GM20431 (cell line): Measurements from ENCODE around the gene ADCYAP1R1.

Experiments used
- in situ Hi-C: fragments of 300-500 bp; cut with MseI, MboI; formaldehyde crosslinking; loops from one replicate; pipeline ENCODE4 v1.15.0; 2020; ENCODE audit warnings: low sequenced_read_pairs; ENCODE audit not compliant: unreplicated experiment

ADCYAP1R1 gene

DNA sequence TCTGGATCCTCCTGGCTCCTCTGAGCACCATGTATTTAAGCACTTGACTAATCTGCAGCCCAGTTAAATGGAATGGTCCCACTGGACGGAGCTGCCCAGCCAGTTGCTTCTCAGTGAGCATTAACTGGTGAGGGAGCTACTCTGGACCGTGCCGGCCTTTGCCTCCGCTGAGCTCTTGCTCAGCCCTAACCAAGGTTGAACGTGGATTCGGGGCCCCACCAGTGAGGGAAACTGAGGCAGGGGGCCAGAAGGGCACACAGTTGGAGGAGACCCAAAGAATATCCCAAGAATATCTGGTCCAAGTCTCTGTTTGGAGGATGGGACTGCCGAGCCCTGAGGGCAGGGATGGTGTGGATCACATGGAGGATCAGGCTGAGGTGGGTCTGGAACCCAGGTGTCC lies 13.7 kb downstream of the ADCYAP1R1 start:
- in situ Hi-C loops = no loop called here

GRCh38 chr7:31066516-31067130 lies 14.5 kb downstream of the ADCYAP1R1 start:
- in situ Hi-C loops = no loop called here

- in situ Hi-C loops = no loop called here
Observed at GRCh38 chr7:31067491-31067890, 15.4 kb downstream of the ADCYAP1R1 start.

- in situ Hi-C loops = no loop called here
Observed at GRCh38 chr7:31068006-31068675, 16.0 kb downstream of the ADCYAP1R1 start.

- in situ Hi-C loops = no loop called here
Observed at GRCh38 chr7:31069860-31070555, 17.9 kb downstream of the ADCYAP1R1 start.

DNA sequence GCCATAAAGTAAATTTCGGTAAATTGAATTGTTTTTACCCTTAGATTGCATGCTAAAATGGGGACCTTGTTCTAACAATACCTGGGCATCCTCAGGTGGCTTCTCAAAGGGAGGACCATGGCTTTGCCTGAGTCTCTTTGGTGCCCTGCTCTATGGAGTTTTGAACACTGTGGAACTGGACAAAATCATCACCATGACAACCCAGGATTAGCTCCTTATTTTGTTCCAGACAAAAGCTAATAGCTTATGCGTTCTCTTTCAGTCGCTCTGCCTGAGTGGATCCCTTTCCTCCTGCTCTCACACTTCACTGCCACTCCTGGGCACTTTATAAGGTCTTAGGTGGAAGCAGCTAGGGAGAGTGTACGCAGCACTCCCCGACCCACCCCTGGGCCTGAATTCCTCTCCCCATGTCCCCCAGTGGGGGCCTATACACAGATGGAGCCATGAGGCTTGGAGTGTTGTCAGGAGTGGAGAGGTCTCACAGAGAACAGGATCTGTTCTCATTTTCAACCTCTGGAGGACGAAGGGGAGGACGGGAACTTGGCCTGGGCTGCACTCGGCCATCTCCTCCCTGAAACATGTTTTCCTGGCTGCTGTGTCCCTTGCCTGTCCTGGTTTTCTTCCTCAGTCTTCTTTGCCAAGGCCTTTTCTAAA lies 19.0 kb downstream of the ADCYAP1R1 start:
- in situ Hi-C loops = no loop called here

GRCh38 chr7:31071645-31072029 lies 19.5 kb downstream of the ADCYAP1R1 start:
- in situ Hi-C loops = no loop called here

DNA sequence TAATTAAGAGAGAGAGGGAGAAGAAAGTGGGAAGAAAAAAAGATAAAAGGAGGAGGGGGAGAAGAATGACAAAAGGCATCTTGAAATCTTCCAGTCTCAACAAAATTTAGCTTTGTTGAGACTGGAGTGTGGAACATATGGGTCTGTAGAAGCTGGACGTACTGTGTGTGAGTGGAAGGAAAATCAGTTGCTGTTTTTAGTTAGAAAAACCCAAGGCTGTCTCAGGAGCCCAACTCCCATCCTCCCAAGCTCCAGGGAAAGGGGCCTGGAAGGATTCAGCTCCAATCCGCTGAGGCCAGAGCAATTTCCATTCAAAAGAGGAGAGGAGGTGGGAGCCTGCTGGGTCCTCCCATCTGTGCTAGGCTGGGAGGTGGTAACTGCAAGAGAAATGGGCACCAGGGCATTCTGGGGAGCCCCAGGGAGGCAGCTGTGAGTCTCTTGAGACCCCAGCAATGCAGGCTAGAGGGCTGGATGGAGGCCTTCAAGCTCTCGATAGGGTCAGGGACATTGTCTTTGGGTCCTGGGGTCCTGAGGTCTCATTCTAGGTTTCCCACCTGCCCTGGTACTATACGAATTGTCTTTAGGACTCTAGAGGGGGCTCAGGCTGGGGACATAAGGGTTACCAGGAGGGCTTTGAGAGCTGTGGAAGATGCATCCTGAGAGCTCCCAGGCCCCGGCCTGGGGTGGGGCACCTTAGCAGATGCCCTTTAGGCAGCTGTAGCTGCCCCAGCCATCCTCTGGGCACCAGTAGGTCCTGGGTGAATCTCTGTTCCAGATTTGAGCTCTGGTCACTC lies 21.4 kb downstream of the ADCYAP1R1 start:
- in situ Hi-C loops = no loop called here

DNA sequence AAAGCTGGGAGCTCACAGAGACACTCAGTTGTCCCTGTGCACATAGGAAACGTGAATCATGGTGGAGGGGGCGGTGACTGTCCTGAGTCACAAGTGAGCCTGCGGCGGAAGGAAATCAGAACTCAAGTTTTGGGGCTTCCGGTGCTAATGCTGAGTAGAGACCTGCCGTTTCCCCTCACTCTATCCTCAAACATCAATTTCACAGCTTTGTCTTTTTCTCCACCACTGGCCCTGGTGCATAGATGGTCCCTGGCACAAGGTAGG lies 21.9 kb downstream of the ADCYAP1R1 start:
- in situ Hi-C loops = no loop called here

DNA sequence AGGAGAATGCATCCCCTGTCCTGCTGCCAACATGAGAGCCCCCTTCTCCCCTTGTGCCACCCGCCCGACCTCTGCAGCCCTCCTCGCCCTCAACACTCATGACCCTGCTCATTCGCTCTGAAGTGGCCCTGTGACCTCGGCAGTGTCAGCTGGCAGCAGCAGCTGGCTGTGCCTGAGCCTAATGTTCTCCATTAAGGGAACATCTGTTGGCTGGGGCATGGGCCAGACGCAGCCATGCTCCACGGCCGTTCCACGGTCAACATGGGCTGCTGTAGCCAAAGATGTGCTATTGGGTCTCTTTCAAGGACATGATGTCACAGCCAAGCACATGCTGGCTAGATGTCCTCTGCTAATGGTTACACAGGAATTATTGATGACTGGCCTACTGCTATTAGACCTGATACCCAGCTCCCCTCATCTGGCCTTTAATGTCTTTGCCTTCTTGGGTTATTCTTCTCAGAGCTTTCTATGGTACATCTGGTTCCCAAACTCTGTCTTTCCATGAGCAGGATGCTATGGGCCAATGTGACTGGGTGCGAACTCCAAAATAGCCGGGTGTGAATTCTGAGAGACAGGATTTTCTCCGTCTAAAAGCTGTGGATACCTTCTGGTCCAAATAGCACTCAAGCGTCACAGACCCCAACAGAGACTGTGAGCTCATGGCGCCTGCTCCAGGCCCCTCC lies 22.4 kb downstream of the ADCYAP1R1 start:
- in situ Hi-C loops = no loop called here

DNA sequence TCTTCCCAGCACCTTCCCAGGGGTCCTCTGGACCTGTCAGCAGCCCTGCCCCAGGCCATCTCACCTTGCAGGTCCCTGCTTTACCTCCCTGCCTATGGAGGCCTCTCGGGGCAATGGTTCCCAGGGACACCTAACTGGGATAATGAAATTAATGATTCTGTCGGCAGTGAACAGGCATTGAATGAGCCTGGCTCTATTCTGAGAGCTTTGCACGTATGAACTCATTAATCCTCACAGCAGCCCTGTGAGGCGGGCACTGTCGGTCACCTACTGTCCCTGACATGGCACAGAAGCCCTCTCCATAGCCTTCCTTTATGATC lies 22.9 kb downstream of the ADCYAP1R1 start:
- in situ Hi-C loops = no loop called here

DNA sequence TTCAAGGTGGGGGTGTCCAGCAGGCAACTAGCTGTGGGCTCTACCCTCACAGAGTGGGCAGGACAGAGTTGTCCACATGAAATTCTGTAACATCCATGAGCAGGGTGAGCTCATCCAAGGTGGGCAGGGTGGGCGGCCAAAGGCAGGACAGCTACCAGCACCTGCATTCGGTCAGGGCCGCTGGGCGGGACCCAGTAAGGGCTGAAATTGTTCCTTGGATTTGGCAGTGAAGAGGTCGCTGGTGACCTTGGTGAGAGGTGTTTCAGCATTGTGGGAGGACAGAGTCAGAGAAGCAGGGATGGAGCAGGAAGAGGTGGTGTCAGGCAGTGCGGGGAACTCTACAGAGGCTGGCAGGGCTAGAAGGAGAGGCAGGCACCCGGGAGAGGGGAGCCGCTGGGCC lies 23.9 kb downstream of the ADCYAP1R1 start:
- in situ Hi-C loops = no loop called here

DNA sequence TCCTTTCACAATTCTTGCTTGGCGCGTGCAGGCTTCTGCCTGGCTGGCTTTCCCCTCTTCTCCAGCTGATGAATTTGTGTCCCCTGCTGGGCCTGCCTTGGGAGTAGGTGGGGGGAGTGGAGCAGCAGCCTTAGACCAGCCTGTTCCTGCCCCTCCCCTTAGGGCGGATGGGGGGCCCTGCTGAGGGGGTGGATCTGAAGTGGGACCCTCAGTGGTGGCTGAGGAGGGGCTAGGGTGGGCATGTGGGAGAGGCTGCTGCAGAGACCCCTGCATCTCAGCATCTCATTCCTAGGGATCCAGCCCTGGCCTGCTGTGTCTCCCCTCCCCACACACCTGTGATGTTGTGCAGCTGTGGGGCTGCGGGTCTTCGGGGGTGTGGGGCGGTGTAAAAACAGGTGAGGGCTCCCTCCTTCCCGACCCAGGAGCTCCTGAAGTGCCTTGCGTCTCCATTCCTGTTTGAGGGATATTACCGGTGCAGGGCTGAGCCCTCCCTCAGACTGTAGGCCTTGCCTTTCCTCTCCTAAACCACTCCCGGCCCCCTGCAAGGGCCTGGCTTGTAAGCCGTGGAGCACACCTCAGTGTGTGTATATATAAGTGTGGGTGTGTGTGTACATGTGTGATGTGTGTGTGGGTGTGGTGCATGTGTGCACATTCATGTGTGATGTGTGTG lies 24.7 kb downstream of the ADCYAP1R1 start:
- in situ Hi-C loops = no loop called here

GRCh38 chr7:31077484-31078362 lies 25.6 kb downstream of the ADCYAP1R1 start:
- in situ Hi-C loops = no loop called here

DNA sequence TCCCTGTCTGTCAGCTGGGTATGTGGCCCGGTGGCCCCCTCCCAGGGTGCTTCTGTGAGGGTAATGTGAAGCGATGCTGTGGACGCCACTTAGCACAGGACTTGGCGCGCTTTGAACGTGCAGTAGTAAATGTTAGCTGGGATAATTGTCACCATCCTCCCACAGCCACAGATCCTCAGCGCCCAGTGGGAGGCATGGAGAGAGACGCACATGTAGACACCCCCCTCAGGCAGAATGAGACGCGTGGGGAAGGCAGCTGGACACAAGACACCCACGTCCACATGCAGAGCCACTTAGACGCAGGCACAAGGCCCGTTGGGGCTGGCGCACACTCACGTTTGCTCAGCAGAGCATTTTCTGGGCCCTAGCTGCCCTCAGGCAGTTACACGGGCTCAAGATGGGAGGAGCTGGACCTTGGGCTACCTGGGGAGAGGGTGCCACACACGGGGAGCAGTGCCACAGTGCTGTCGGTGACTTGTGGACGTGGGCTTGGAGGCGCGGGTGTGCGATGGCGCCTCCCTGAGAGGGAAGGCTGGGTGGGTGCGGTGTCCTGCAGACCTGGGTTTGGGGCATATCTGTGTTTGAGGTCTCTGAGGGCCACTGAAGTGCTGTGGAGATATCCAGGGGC lies 26.4 kb downstream of the ADCYAP1R1 start:
- in situ Hi-C loops = no loop called here

GRCh38 chr7:31079126-31079823 lies 27.2 kb downstream of the ADCYAP1R1 start:
- in situ Hi-C loops = no loop called here

DNA sequence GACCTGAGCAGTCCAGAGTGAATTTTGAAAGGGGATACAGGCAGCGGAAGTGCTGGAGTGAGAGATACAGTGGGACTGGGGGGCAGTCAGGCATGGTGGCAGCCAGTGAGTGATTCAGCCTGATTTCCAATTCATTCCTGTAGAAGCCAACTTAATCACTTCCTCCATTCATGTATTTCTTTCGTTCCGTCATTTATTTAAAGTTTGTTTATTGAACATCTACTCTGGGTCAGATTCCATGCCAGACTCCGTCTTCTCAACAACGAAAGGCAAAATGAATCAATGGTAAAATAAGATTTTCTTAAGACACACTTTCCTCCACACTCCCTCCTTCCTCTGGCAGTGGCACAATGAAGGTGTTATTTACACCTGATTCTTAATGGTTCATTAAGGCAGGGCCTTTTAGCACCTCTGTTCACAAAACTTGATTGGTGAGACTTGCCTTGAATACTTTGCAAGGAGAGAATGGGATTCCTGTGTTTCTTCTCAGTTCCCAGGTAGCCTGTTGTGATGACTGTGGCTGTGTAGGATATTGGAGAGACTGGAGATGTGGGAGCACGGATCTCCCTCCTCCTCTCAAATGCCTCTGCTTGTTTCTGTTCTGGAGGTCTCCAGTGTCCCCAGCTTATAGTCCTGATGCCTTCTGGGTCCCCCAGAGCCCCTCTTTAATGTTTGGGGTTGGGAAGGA lies 27.9 kb downstream of the ADCYAP1R1 start:
- in situ Hi-C loops = no loop called here
